Adipose tissue (tissue), 3 donors: ENCODE data around the gene UBASH3B. TPM values are rescaled to one million over a fixed set of nuclear protein-coding genes. Genes with fewer than 3 reads are reported as not detected.

Source experiments
- H3K27ac ChIP-seq: one replicate; pipeline ENCODE4 v1.5.1; 2013; ENCODE audit warnings: low read depth, low read length
- WGBS, 3 donors: extraction: QIAGEN DNeasy Blood & Tissue Kit; methylation state at CpG; one replicate each; pipeline ENCODE4 v1.1.7; 2013; 5-methylcytosine and 5-hydroxymethylcytosine counted together
- polyA plus RNA-seq, 3 donors: library from polyadenylated mRNA; stranded (reverse); fragments of 200-250 nt; gene quantifications; one replicate each; pipeline ENCODE4 v1.2.3, GENCODE V29; 2013
- donor health status: healthy with polysubstance abuse.
- donor health status: Bipolar disorder and iron deficiency.
- donor health status: healthy.

Gene UBASH3B
- polyA plus RNA-seq, 3 donors = 1.3 to 14.7 (median 2.4) TPM

DNA sequence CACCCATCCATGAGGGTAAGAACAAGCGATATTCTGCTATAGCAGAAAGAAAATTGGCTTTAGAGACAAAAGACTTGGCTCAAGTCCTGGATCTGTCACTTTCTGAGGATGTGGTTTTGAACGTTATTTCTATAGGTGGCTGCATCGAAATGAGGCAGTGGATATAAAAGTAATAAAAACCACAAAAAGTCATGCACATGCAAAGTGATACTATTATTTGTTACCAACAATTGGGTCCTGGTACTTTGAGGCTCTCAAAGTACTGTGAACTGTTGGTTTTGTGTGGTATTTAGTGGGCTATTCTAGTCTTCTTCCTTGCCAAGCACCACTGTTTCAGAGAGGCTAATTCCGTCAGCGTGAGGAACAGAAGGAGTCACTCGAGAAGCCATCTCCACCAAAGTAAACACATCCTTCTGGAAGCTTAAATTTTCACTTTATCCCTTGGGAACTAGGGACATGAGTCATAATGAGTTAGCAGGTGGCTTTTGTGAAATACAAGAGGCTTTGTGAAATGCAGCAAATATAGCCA lies 13.1 kb downstream of the UBASH3B start:
- WGBS, 3 donors = 57 to 79% (median 57%) methylated on average over 6 of the region's 6 CpGs
- H3K27ac ChIP-seq = no peak overlapping the region

DNA sequence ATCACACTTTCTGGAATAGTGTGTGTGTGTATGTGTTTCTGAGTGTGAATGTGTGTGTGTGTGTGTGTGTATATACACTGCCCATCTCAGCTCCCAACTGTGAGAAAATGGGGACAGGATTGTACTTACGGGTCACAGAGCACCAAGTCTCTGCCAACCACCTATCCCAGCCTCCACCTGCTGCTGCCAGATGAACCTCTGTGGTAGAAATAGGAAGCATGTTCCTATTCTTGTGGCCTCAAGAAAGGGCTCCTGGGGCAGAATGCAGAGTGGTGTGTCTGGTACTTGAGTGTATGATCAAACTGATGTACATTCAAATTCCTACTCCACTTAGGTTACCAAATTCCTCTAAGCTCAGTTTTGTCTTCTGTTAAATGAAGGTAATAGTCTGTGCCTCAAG lies 14.6 kb downstream of the UBASH3B start:
- H3K27ac ChIP-seq = no peak overlapping the region
- 80 to 93% (median 93%) methylated on average over 1 of the region's 1 CpG for WGBS, 3 donors

DNA sequence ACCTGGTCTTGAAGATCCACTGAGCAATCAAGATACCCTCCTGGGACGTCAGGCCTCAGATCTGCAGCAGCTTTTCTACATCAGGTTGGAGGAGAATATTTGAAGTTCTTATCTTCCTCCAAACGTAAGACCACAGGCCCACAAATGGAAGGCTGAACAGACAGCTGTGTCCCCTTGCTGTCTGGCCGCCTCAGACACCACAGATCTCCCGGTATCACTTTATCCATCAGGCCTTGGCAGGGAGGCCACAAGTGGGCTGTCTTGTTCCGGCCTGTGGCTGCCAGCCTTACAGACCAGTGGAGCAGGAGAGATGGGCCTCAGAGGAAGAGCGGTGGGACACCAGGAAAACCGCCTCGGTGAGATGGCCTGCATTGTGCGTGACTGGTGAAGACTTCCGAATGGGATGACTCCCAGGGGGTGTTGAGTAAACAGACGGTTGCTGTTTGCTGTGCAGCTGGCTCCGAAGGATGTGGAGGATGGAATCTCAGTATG lies 15.9 kb downstream of the UBASH3B start:
- WGBS, 3 donors = 46 to 61% (median 54%) methylated on average over 12 of the region's 12 CpGs
- no peak overlapping the region for H3K27ac ChIP-seq

DNA sequence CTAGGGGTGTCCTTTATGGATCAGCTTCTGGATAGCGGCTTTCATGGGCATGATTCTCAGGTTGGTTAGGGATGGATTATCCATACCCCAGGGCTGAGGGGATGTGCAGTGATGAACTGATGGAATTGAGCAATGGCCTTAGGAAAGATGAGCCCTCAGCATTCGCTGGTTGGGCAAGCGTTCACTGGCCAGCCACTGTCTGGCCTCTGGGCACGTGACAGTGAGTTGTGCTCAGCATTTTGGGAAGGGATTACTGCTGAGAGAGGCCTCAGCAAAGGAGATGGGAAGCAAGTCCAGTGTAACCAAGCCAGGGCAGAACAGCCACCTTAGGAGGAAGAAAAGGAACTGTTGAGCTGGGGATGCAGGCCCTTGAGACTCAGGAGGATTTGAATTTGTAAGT lies 17.4 kb downstream of the UBASH3B start:
- 58 to 95% (median 68%) methylated on average over 4 of the region's 4 CpGs for WGBS, 3 donors
- H3K27ac ChIP-seq = no peak overlapping the region

DNA sequence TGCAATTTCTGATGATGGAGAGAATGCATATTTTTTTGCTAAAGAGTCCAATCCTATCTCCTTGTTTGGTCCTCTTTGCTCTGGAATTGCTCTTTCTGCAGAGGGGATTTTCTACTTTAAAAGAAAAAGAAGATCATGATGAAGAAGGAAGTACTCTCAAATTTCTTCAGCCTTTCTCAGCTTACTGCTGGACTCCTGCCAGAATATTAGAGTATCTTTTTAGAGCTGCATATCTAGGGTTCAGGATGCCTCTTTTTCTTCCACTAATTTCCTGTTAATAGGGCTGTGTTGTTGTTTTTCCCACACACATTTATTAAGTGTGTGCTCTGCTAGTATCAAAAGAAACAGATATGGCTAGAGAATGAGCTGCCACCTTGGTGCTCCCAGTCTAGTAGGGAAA lies 18.2 kb downstream of the UBASH3B start:
- no peak overlapping the region for H3K27ac ChIP-seq

DNA sequence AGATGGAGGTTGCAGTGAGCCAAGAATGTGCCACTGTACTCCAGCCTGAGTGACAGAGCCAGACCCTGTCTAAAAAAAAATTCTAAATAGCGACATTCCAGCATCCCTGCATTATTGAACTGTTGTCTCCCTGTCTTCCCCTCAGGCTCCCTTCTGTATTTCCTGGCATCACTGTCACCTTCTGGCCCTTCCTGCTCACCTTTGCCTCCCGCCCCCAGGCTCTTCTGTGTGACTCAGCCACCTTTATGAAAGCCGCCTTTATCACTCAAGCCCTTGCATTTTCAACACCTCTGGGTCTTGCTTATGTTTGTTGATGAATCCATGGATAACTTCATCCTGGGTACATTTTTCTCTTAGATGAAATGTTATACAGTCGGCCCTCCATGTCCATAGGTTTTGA lies 21.1 kb downstream of the UBASH3B start:
- 85 to 95% (median 94%) methylated on average over 4 of the region's 4 CpGs for WGBS, 3 donors
- H3K27ac ChIP-seq = no peak overlapping the region

DNA sequence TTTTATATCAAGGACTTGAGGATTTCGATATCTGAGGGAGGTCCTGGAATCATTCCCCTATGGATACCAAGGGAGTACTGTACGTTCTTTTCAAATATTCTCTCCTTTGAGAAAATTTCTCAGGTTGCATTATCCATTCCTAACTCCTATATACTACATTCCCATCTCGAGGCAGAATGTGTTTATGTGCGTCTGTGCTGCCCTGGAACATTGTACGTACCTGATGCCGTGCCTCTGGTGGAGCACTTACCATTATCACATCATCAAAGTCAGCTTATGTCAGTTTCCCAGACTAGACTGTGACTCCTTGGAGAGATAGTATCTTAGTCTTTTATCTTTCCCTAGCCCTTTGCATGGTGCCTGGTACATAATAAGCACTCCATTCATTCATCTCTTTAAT lies 21.7 kb downstream of the UBASH3B start:
- WGBS, 3 donors = 88 to 96% (median 95%) methylated on average over 6 of the region's 6 CpGs

DNA sequence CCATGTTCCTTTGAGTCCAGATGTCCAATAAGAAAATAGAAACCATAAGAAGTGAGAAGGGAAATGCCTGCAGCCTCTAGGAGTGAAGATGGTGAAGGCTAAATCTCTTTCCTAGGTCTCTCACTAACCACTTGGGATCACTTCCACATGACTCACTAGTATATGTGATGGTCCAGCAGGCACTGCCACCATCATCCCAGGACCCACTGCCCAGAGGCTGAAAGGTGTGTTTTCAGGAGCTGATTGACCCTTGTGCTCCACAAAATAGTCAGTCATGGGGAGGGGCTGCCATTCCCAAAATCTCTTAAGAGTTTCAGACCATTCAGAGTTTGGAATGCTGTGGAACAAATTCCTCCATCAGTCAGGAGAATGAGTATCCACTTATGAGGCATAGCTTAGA lies 22.9 kb downstream of the UBASH3B start:
- no peak overlapping the region for H3K27ac ChIP-seq

More for the DNA sequence above, 21.7 kb downstream of the UBASH3B start:
- no peak overlapping the region for H3K27ac ChIP-seq

DNA sequence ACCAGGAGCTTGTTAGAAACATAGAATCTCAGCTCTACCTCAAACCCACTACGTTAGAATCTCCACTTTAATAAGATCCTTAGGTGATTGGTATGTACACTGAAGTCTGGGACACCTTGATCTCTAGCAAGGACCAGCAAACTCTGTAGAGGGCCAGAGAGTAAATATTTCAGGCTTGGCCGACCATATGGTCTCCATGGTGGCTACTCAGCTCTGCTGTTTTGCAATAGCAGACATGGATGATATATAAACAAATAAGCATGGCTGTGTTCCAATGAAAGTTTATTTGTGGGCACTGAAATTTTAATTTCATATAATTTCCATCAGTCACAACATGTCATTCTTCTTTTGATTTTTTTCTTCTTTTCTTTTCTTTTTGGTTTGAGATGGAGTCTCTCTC lies 23.9 kb downstream of the UBASH3B start:
- H3K27ac ChIP-seq = no peak overlapping the region
- WGBS, 3 donors = 80 to 98% (median 96%) methylated on average over 2 of the region's 2 CpGs

DNA sequence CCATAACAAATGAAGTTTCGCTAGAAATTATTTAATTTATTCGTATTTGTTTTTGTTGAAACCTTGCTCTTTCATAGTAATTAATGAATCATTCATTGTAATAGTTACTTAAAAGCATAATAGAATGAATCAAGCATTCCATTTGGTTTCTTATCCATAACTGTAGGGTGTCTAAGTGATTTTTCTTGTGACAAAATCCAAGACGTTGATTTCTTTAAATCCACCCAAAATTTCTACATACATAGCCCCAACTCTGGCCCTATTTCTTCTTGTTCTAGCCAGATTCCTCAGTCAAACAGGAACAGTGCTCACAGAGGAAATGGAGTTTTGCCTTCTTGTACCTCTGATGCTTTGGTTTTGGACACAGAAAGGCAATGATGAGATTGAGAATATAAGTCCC lies 25.5 kb downstream of the UBASH3B start:
- 72 to 79% (median 77%) methylated on average over 3 of the region's 3 CpGs for WGBS, 3 donors
- H3K27ac ChIP-seq = no peak overlapping the region

DNA sequence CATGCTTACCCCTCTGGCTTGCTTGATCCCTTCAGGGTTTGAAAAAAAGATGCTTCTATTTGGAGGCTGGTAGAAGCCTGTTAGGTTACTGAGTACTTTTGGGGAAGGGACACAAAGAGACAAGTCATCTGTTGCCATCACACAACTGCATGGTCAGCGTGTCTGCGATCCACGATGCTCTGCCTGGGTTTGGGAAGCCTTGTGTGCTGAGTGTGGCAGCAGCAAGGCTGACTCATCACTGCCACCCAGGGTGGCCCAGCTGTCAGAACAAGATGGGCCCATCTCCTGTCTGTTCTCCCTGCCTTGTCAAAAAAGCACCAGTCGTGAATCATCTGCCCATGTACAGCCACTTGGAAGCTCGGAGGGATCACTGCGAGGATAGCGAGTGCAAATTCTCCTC lies 26.2 kb downstream of the UBASH3B start:
- no peak overlapping the region for H3K27ac ChIP-seq
- WGBS, 3 donors = 69 to 87% (median 73%) methylated on average over 7 of the region's 7 CpGs

DNA sequence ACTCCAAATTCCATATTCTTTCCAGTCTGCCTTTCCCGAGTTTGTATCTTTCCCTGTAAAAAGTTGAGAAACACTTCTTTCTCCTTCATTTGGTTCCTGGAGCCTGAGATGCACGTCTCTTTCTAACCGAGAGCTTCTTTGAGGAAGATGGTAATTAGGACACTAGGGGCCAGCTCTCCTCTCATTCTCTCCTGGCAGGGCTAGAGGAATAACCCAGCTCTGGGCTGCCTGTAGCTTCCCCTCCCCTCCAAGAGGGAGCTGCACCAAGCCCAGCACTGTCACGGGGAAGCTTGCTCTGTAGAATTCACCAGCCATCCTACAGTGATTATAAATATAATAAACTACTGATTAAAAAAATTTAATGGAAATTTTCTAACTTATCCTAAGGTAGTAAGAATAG lies 26.9 kb downstream of the UBASH3B start:
- 44 to 79% (median 75%) methylated on average over 4 of the region's 4 CpGs for WGBS, 3 donors
- no peak overlapping the region for H3K27ac ChIP-seq

DNA sequence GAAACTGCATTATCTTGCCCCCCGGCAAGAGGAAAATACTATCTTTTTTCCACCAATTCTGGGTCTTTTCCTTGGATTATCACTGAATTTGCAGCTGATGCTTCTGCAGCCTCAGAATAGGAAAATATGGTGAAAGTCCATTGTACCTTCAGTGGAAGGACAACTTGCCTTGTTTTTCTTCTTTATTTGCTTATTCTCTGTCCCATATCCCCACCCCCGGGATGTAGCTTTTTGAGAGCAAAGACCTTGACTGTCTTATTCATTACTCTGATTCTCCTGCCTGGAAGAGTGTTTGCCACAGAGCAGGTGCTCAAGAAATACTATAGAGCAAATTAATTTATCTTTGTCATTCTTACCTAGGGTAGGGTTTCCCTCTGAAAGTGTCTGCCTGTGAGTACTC lies 29.5 kb downstream of the UBASH3B start:
- WGBS, 3 donors = 57 to 90% (median 89%) methylated on average over 2 of the region's 2 CpGs

DNA sequence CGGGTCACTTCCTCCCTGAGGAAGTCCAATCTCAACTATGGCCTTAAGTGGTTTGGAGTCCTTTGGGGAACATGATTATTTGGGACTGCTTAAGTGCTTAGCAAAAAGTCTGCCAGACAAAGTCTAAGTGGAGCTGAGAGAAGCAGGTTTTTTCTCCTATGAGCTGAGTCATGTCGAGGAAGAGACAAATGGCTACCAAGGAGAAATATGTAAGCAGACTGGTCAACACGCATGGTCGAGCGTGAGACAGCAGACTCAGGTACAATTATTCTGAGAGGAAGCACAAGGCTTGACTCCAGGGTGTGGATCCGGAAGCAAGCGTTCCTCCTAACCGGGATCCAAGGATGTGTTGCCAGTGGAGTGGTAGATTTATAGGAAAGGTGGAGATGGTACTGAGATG lies 30.6 kb downstream of the UBASH3B start:
- no peak overlapping the region for H3K27ac ChIP-seq
- 78 to 84% (median 80%) methylated on average over 8 of the region's 8 CpGs for WGBS, 3 donors

More for the DNA sequence above, 29.5 kb downstream of the UBASH3B start:
- no peak overlapping the region for H3K27ac ChIP-seq

DNA sequence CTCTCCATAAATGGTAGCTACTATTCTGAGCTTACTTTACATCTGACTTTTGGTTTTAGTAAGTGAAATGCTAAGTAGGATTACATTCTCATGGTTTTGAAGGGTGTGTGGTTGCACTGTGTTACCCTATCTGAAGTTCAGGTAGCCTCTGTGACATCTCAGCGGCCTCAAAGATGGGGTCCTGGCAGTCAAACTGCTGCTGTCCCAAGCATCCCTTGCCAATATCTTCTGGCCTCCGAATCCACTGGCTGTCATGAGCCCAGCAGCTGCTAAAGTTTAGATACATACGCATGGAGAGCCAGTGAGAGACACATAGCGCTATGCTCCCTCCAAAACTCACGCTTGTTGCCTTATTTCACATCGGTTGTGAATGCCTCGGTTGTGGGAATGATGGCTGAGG lies 34.9 kb downstream of the UBASH3B start:
- H3K27ac ChIP-seq = no peak overlapping the region
- WGBS, 3 donors = 79 to 94% (median 85%) methylated on average over 7 of the region's 7 CpGs

DNA sequence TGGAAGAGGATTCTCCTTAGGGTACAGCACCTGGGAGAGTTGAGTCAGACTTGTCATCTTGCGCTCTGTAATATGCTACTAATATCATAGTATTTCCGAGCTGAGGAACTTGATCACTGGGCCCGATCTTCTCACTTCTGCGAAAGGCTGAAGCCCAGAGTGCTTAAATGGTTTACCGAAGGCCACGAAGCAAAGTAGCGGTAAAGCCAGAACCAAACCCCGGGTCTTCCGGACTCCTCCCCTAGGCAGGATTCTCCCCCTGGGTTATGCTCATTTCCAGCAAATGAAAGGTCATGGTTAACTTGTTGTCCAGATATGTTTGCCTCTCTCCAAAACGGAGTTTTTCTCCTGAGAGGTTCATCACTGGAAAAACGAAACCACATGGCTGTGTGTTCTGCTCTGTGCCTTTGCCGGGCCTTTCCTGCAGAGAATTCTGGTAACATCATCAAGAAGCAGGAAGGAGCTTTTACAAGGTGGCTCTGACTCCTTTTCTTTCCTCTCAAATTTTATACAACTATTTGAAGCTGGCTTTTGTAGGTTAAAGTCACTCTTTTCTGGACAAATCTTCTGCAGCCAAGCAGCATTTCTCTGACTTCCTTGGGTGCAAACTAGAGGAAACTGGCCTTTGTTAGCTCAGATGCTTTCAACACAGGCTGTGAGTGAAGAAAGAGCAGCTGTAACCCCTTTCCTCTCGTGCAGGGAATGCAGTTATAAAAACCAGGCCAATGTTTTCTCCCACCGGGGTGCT lies 35.5 kb downstream of the UBASH3B start:
- no peak overlapping the region for H3K27ac ChIP-seq
- 22 to 68% (median 37%) methylated on average over 14 of the region's 14 CpGs for WGBS, 3 donors

DNA sequence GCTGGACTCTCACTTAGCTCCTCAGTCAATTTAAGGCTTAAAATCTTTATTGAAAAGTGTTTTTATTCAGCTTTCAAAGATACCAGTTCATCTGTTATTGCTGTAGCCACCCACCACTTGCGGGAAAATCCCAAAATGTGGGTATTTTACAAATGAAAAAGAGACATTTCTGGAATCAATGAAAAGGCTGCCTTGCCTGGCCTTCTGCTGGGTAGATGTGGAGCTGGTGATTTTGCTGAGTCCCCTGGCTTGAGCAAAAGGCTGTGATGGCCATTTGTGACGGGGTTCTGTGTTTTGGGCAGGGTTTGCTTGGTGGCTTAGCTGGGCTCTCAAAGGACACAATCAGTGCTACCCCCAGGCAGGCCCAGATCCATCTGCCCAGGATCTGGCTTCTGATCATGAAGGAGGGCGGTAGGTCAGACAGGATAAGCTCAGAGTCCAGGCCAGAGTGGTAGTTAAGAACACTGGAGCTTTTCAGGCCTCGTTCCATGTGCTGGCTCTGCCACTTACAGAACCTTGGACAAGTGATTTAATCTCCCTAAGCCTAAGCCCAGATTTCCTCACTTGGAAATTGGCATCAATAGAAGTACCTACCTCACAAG lies 36.1 kb downstream of the UBASH3B start:
- WGBS, 3 donors = 63 to 81% (median 70%) methylated on average over 4 of the region's 4 CpGs

DNA sequence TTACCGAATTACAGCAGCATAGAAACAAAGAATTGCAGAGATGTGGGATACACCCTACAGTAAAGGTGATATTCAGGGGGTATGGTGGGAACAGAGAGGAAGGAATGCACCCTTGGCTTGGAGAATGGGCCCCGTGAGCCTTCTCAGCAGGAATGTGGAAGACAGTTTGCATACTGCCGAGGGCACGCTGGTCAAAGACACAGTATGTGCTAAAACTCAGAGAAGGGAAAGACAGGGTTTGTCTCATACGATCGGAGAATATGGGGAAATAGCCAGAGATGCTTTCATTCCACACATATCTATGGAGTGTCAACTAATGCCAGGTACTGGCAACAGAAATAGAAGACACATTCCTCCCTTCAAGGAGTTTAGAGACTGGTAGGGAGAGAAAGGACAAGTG lies 36.9 kb downstream of the UBASH3B start:
- 65 to 69% (median 67%) methylated on average over 6 of the region's 6 CpGs for WGBS, 3 donors

More for the DNA sequence above, 36.1 kb downstream of the UBASH3B start:
- no peak overlapping the region for H3K27ac ChIP-seq

DNA sequence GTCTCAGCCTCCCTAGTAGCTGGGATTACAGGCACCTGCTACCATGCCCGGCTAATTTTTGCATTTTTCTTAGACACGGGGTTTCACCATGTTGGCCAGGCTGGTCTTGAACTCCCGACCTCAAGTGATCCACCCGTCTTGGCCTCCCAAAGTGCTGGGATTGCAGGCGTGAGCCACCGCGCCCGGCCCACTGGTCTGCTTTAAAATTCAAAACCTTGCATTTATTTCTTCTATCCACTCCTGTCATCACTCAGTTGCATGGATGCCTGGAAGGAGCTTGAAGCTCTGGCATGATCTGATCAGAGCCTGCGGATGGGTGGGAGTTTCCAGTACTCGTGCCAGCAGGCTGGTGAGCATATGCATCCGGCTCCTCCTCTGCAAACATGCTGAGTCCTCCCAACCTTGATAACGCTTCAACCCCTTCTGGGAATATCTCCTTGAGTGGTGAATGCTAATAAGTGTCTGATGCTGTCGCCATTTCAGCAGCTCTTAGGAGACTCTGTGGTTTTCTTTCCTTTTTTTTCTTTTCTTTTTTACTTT lies 39.6 kb downstream of the UBASH3B start:
- 89 to 93% (median 90%) methylated on average over 13 of the region's 13 CpGs for WGBS, 3 donors
- no peak overlapping the region for H3K27ac ChIP-seq

More for the DNA sequence above, 36.9 kb downstream of the UBASH3B start:
- no peak overlapping the region for H3K27ac ChIP-seq
